Common myeloid progenitor, CD34-positive (primary cell): Measurements from ENCODE around the gene RPS6KA6. TPM values are rescaled to one million over a fixed set of nuclear protein-coding genes. Genes with fewer than 3 reads are reported as not detected.

Source experiments
- CTCF ChIA-PET: fragments of 350-600 bp; sonication (Branson Sonifier 250); formaldehyde crosslinking; loops from one replicate; lab custom pipeline; 2021; ENCODE audit warnings: antibody characterized with exemption; lab: Charles Lee
- POLR2A ChIA-PET: fragments of 350-600 bp; sonication (Branson Sonifier 250); formaldehyde crosslinking; loops from one replicate; lab custom pipeline; 2021; ENCODE audit warnings: antibody characterized with exemption; lab: Charles Lee
- DNase-seq, 3 donors: peaks; one replicate each; pipeline versions ENCODE4 v3.0.0 to v3.0.0-alpha.2; 2013
- H3K27ac ChIP-seq, 2 experiments: 1 replicate in 1 of 2; 2 replicates in 1 of 2; pipeline ENCODE4 v1.7.0; 2013; ENCODE audit warnings: inconsistent platforms in 2 of 2, low read length in 2 of 2, mild to moderate bottlenecking in 2 of 2, low read depth in 1 of 2, moderate library complexity in 1 of 2; ENCODE audit not compliant: severe bottlenecking in 2 of 2, insufficient read depth in 1 of 2, poor library complexity in 1 of 2
- H3K27me3 ChIP-seq, 5 experiments: replicated peaks in 2 of 5; 1 replicate in 3 of 5; 2 replicates in 2 of 5; pipeline versions ENCODE4 v1.6.1 to v1.7.0; 2013; ENCODE audit warnings: low read length in 4 of 5, mild to moderate bottlenecking in 2 of 5, moderate library complexity in 2 of 5, inconsistent platforms in 1 of 5; ENCODE audit not compliant: insufficient read depth in 5 of 5, control insufficient read depth in 4 of 5
- H3K36me3 ChIP-seq, 4 experiments: 1 replicate in 2 of 4; 2 replicates in 2 of 4; pipeline versions ENCODE4 v1.6.1 to v1.7.0; 2013; ENCODE audit warnings: low read length in 3 of 4, control low read depth in 1 of 4, mild to moderate bottlenecking in 1 of 4; ENCODE audit not compliant: control insufficient read depth in 4 of 4, insufficient read depth in 4 of 4
- H3K4me1 ChIP-seq, 4 experiments: 1 replicate in 3 of 4; 2 replicates in 1 of 4; pipeline versions ENCODE4 v1.6.1 to v1.7.1; 2013; ENCODE audit warnings: low read length in 3 of 4, mild to moderate bottlenecking in 3 of 4, control low read depth in 1 of 4, inconsistent platforms in 1 of 4, moderate library complexity in 1 of 4; ENCODE audit not compliant: control insufficient read depth in 4 of 4, insufficient read depth in 4 of 4; ENCODE audit errors: control extremely low read depth in 1 of 4
- H3K4me3 ChIP-seq, 7 experiments: 1 replicate in 4 of 7; 2 replicates in 3 of 7; pipeline versions ENCODE4 v1.5.1 to v1.7.0; 2013; ENCODE audit warnings: mild to moderate bottlenecking in 7 of 7, low read length in 6 of 7, moderate library complexity in 6 of 7, inconsistent platforms in 2 of 7, low read depth in 2 of 7, control low read depth in 1 of 7; ENCODE audit not compliant: insufficient read depth in 4 of 7, control insufficient read depth in 1 of 7; ENCODE audit errors: extremely low read depth in 1 of 7
- H3K9me3 ChIP-seq, 5 experiments: 1 replicate in 4 of 5; 2 replicates in 1 of 5; pipeline versions ENCODE4 v1.6.1 to v1.7.1; 2013; ENCODE audit warnings: low read length in 4 of 5, mild to moderate bottlenecking in 2 of 5, inconsistent platforms in 1 of 5, low read depth in 1 of 5, moderate library complexity in 1 of 5; ENCODE audit not compliant: control insufficient read depth in 4 of 5, insufficient read depth in 2 of 5; ENCODE audit errors: control extremely low read depth in 1 of 5
- WGBS: methylation state at CpG from one replicate; pipeline ENCODE4 v1.1.5; 2013; ENCODE audit not compliant: insufficient coverage; 5-methylcytosine and 5-hydroxymethylcytosine counted together
- polyA plus RNA-seq: library from polyadenylated mRNA; unstranded; fragments of 120-200 nt; gene quantifications from one replicate; pipeline ENCODE4 v1.2.1, GENCODE V29; 2013

The RPS6KA6 gene
- 2.2 TPM for polyA plus RNA-seq

GRCh38 chrX:84187533-84188319 is at the start of gene RPS6KA6:
Gene RPS6KA6, minus strand, starts transcription at chrX:84188199. Its CDS starts 300 bp downstream, at chrX:84187899.
- H3K27ac ChIP-seq, result no peak within 1 kb of the TSS
- WGBS, result 29% methylated on average over 56 of the region's 81 CpGs
- peaks cover 0 to 2% (median 0%) of the 10 kb centered on the region in 5 experiments for H3K9me3 ChIP-seq
- H3K4me3 ChIP-seq, result peak within 1 kb of the TSS; percentile 46 to 80 (median 57)
- peaks cover 0 to 5% (median 2%) of the 10 kb centered on the region in 4 experiments for H3K4me1 ChIP-seq
- no peaks in the 10 kb centered on the region for H3K36me3 ChIP-seq
- DNase-seq, result peak in 2 of 3 donors; percentile 27 to 44
- CTCF ChIA-PET, result no interaction called here
- H3K27me3 ChIP-seq, result peaks cover 0 to 8% (median 3%) of the 10 kb centered on the region in 5 experiments
- POLR2A ChIA-PET, result interaction anchor here (0.6 kb wide), 1 partner anchor 1690 kb away, joined by 5 read pairs; no protein-coding TSS in a partner anchor

- DNase-seq, result no peak
Observed at GRCh38 chrX:84224741-84225140, 36.7 kb upstream of the RPS6KA6 start.

GRCh38 chrX:84223261-84223660 is 35.3 kb upstream of the RPS6KA6 start:
- ChIA-PET POLR2A (no interaction called here), CTCF (no interaction called here)
- Histone ChIP-seq H3K27ac (no peak overlapping the region), H3K4me1 (no peaks in the 10 kb centered on the region), H3K4me3 (no peak overlapping the region), H3K27me3 (peaks cover 0 to 15% (median 3%) of the 10 kb centered on the region in 5 experiments), H3K9me3 (no peaks in the 10 kb centered on the region), H3K36me3 (no peaks in the 10 kb centered on the region)
- no peak for DNase-seq

More at GRCh38 chrX:84224741-84225140, 36.7 kb upstream of the RPS6KA6 start:
- peaks cover 0 to 12% (median 3%) of the 10 kb centered on the region in 5 experiments for H3K27me3 ChIP-seq
- H3K4me1 ChIP-seq, result no peaks in the 10 kb centered on the region
- ChIA-PET CTCF (no interaction called here), POLR2A (no interaction called here)
- WGBS, result 67% methylated on average over 1 of the region's 3 CpGs
- H3K27ac ChIP-seq, result no peak overlapping the region
- no peaks in the 10 kb centered on the region for H3K9me3 ChIP-seq
- no peak overlapping the region for H3K4me3 ChIP-seq
- H3K36me3 ChIP-seq, result no peaks in the 10 kb centered on the region

GRCh38 chrX:84221181-84221580 is 33.2 kb upstream of the RPS6KA6 start:
- ChIA-PET CTCF (no interaction called here), POLR2A (no interaction called here)
- no peak for DNase-seq
- H3K36me3 ChIP-seq, result no peaks in the 10 kb centered on the region
- WGBS, result no CpG with 5 or more reads among the region's 2 CpGs
- no peak overlapping the region for H3K4me3 ChIP-seq
- no peaks in the 10 kb centered on the region for H3K9me3 ChIP-seq
- no peaks in the 10 kb centered on the region for H3K4me1 ChIP-seq
- no peak overlapping the region for H3K27ac ChIP-seq
- H3K27me3 ChIP-seq, result peaks cover 0 to 19% (median 3%) of the 10 kb centered on the region in 5 experiments

GRCh38 chrX:84219551-84219950 is 31.6 kb upstream of the RPS6KA6 start:
- POLR2A ChIA-PET, result no interaction called here
- no peak overlapping the region for H3K27ac ChIP-seq
- no CpG with 5 or more reads among the region's 1 CpG for WGBS
- CTCF ChIA-PET, result no interaction called here
- H3K9me3 ChIP-seq, result no peaks in the 10 kb centered on the region
- DNase-seq, result peak in 1 of 3 donors; percentile 0
- H3K36me3 ChIP-seq, result no peaks in the 10 kb centered on the region
- peaks cover 0 to 19% (median 3%) of the 10 kb centered on the region in 5 experiments for H3K27me3 ChIP-seq
- H3K4me3 ChIP-seq, result no peak overlapping the region
- no peaks in the 10 kb centered on the region for H3K4me1 ChIP-seq

GRCh38 chrX:84218726-84219125 is 30.7 kb upstream of the RPS6KA6 start:
- WGBS, result no CpG with 5 or more reads among the region's 1 CpG
- Histone ChIP-seq H3K27ac (no peak overlapping the region), H3K4me1 (no peaks in the 10 kb centered on the region), H3K36me3 (no peaks in the 10 kb centered on the region), H3K27me3 (peaks cover 0 to 19% (median 3%) of the 10 kb centered on the region in 5 experiments), H3K4me3 (no peak overlapping the region), H3K9me3 (no peaks in the 10 kb centered on the region)
- ChIA-PET POLR2A (no interaction called here), CTCF (no interaction called here)
- no peak for DNase-seq

GRCh38 chrX:84216881-84217280 is 28.9 kb upstream of the RPS6KA6 start:
- ChIA-PET POLR2A (no interaction called here), CTCF (no interaction called here)
- Histone ChIP-seq H3K27me3 (peaks cover 0 to 16% (median 3%) of the 10 kb centered on the region in 5 experiments), H3K4me1 (no peaks in the 10 kb centered on the region), H3K4me3 (no peak overlapping the region), H3K27ac (no peak overlapping the region), H3K36me3 (no peaks in the 10 kb centered on the region), H3K9me3 (no peaks in the 10 kb centered on the region)
- no peak for DNase-seq
- WGBS, result no CpG with 5 or more reads among the region's 2 CpGs
